ENCODE results near the gene RNU4-1. TPM values are rescaled to one million over a fixed set of nuclear protein-coding genes. Genes with fewer than 3 reads are reported as not detected.
"Not testable (repeated sequence)": the region's sequence is repeated elsewhere in the genome, so short reads cannot be mapped to it uniquely, and the experiment has no call there.

Gene RNU4-1
- total RNA-seq: under 0.01 TPM in 2 replicates

DNA sequence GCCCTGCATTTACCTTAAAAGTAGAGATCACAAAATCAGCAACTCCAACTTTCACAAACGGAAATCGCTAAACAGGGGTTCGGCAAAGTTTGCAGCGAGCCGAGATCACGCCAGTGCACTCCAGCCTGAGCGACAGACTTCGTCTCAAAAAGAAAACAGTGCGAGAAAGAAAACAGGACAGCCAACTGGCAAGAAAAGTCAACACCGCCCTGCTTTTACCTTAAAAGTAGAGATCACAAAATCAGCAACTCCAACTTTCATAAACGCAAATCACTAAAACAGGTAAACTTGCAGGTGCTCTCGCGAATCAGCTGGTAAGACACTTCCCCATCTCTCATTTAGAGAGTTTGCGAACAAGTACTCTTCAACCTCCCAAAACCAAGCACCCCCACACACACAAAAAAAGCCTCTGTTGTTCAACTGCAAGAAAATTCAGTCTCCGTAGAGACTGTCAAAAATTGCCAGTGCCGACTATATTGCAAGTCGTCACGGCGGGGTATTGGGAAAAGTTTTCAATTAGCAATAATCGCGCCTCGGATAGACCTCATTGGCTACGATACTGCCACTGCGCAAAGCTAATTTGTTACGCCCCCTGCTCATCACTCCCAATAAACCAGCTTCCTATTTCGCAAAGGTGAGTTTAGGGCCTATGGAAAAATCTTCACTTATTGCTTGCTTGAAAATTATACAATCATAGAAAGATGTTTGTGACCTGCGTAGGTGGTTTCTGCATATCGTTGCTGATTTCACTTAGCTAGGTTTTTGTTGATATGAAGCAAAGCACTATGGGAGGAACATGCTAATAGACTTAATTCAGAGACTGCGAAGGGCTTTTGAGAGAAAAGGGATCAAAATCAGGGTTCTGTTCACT lies at the start of gene RNU4-1:
Gene RNU4-1, minus strand, starts transcription at position 577 of the 871 bp plus-strand sequence.
- DNase-seq: peak; percentile 88

DNA sequence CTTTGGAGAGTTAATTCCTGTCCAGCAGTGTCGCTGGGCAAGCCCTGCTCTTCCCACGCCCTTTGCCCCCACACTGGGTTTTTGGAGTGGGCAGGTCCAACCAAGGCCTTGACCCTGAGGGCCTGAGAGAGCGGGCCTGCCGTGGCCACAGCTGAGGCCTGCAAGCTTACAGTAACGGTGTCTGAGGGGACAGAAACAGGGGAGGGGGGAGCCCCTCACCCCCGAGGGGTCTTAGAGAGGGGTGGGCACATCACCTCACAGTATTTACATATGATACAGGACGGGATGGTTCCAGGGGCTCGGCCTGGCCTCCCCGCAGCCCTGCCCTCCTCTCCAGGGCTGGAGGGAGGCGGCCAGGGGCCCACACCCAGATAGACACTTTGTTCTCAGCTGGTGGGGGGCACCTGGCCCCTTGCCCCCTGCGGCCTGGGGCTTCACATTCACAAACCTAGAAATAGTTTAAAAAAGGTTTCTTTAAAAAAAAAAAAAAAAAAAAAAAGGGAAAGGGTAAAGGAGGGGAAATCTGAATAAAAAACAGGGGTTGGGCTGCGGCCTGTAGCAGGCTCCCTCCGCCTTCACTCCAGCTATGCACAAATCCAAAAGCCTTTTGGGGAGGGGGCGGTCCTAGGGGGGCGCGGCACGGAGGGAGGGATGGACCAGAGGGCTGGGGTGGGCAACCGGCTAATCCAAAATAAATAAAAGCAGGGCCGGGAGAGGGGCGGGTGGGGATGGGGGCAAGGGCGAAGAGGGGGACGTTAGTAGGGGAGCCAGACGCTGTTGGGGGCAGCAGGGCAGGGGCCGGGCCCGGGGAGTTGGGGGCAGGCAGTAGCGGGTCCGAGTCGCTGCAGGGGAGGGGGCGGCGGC lies 49.4 kb upstream of the RNU4-1 start:
- DNase-seq: no peak

DNA sequence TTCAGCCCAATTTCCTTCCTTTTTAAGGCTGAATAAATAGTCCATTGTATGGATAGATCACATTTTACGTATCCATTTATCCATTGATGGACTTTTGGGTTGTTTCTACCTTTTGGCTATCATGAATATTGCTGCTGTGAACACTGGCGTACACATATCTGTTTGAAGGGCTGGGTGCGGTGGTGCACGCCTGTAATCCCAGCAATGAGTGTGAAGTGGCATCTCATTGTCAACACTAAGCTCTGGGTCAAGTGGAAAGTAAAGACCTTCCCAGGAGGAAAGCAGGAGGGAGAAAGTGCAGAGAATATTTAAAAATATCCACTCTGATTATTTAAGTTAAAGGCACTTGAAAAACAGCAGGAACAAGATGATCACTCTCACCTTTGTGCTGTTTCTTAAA lies 46.2 kb upstream of the RNU4-1 start:
- DNase-seq: no peak

DNA sequence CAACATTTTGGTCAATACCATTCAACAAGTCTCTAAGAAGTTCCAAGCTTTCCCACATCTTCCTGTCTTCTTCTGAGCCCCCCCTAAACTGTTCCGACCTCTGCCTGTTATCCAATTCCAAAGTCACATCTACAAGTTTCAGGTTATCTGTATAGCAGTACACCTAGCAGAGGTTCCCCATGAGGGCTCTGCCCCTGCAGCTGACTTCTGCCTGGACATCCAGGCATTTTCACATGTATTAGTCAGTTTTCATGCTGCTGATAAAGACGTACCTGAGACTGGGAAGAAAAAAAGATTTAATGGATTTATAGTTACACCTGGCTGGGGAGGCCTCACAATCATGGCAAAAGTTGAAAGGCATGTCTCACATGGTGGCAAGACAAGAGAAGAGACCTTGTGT lies 44.7 kb upstream of the RNU4-1 start:
- DNase-seq: no peak

DNA sequence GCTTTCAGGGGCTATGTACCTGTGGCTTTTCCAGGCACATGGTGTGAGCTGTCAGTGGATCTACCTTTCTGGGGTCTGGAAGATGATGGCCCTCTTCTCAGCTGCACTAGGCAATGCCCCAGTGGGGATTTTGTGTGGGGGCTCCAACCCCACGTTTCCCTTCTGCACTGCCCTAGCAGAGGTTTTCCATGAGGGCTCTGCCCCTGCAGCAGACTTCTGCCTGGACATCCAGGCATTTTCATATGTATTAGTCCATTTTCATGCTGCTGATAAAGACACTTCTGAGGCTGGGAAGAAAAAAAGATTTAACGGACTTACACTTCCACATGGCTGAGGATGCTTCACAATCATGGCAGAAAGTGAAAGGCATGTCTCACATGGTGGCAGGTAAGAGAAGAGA lies 43.4 kb upstream of the RNU4-1 start:
- not testable (repeated sequence) for DNase-seq

DNA sequence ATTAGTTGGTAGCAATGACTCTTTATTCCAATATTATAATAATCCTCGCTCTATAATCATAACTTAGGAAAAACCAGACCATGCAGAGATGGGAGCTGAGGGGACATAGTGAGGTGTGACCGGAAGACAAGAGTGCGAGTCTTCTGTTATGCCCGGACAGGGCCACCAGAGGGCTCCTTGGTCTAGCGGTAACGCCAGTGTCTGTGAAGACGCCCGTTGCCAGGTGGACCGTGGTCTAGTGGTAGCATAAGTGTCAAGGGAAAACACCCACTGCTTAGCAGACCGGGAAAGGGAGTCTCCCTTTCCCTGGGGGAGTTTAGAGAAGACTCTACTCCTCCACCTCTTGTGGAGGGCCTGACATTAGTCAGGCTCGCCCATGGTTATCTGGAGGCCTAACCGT lies 42.4 kb upstream of the RNU4-1 start:
- DNase-seq: peak; percentile 56

DNA sequence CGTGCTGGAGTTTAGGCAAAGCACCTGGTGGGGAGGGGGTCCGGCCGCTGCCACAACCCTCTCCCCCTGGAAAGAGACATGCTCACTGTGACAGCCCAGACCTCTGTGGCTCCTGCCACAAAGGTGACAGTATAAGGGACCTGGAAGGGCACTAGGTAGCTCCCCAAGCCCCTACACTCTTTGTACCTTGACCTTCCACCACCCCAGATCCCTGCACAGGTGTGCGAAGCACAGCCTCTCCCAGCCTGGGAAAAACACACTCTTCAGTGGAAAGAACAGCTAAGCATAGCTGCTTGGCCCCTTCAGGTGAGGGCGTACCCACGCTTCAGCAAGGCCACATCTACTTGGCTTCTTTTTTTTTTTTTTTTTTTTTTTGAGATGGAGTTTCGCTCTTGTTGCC lies 39.5 kb upstream of the RNU4-1 start:
- no peak for DNase-seq

DNA sequence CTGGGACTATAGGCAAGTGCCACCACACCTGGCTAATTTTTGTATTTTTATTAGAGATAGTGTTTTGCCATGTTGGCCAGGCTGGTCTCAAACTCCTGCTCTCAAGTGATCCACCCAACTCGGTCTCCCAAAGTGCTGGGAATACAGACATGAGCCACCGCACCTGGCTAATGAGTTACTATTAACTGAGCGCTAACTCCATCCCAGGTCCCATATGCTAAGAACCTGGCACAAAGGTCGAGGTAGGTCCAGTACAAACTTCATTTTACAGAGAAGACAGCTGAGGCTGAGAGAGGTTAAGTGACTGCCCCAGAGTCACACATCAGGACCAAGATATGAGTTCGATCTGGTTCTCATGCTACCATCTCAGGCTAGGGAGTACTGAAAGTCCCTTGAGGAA lies 39.0 kb upstream of the RNU4-1 start:
- DNase-seq: no peak

DNA sequence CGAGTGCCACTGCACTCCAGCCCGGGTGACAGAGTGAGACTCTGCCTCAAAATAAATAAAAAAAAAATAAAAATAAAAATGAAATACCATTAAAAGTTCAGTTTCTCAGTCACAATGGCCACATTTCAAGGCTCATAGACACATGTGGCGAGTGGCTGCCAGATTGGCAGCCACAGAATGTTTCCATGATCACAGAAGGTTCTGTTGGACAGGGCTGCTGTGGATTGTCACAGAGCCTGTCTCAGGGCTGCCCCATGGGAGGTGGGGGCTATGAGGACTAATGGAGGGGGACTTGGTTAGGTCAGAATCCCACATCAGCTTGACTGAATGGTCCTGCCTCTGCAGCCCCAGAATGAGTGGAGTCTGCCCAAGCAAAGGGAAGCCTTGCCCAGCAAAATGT lies 38.4 kb upstream of the RNU4-1 start:
- DNase-seq: no peak

DNA sequence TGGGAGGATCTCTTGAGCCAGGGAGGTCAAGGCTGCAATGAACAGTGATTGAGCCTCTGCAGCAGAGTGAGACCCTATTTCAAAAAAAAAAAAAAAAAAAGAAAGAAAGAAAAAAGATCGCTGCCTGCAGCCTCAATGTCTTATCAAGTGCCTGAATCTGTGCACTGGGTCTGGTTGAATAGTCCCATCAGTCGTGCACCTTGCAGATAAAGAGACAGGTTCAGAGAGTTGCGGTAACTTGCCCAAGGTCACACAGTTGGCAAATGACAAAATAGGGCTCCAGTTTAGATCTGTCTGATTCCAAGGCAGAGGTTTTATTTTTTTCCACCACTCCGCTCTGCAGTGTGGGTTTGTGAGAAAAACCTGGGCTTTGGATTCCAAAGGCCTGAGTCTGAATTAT lies 35.2 kb upstream of the RNU4-1 start:
- no peak for DNase-seq

DNA sequence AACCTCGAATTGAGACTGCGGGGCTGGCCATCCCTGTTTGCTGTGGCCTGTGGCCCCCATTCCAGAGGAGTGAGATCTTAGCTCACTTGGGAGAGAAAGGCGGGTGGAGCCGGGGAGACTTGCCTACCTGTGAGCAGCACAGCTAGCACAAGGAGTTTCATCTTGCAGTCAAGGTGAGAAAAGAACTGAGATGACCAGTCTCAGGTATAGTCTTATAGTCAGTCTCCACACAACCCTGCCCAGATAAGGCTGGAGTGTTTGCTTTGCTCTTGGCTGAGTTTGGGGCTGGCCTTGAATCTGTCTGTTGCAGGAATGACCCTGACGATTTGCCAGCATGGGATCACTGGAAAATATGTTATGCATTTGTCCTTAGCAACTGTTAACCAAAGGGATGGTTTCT lies 34.6 kb upstream of the RNU4-1 start, which contains the start of gene PLA2G1B:
Gene PLA2G1B, minus strand, starts transcription at position 187 of the 400 bp plus-strand sequence. Its CDS starts 26 bp downstream, at position 161.
- DNase-seq: no peak

DNA sequence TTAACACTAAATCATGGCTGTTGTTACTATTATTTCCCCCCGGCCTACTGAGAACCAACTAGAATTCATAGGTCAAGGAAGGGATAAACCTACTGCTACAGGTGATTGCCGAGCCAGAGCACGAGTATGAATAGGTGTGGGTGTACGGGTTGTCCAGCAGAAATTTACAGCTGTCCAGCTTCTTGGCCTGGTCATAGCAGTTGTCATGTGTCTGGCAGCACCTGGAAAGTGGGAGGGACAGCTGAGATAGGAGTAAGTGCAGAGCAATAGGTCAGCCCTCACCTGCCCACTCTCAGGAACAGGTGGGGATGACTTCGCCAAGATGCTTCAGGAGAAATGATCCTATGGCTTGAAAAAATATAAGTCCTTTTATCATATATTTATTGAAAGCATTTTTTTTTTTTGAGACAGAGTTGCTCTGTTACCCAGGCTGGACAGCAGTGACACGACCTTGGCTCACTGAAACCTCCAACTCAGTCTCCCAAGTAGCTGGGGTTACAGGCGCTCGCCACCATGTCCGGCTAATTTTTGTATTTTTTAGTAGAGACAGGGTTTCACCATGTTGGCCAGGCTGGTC lies 31.9 kb upstream of the RNU4-1 start:
- DNase-seq: no peak

DNA sequence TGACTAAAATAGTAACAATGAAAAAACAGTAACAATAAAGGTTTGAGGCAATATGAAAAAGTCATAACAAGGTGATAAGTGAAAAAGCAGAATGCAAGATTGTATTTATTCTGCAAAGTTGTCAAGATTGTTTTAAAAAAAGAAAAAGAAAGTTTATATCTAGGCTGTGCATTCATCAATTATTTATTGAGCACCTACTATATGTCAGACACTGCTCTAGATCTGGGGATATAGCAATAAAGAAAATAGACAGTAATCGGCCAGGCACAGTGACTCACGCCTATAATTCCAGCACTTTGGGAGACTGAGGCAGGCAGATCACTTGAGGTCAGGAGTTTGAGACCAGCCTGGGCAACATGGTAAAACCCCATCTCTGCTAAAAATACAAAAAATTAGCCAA lies 30.7 kb upstream of the RNU4-1 start:
- DNase-seq: no peak

DNA sequence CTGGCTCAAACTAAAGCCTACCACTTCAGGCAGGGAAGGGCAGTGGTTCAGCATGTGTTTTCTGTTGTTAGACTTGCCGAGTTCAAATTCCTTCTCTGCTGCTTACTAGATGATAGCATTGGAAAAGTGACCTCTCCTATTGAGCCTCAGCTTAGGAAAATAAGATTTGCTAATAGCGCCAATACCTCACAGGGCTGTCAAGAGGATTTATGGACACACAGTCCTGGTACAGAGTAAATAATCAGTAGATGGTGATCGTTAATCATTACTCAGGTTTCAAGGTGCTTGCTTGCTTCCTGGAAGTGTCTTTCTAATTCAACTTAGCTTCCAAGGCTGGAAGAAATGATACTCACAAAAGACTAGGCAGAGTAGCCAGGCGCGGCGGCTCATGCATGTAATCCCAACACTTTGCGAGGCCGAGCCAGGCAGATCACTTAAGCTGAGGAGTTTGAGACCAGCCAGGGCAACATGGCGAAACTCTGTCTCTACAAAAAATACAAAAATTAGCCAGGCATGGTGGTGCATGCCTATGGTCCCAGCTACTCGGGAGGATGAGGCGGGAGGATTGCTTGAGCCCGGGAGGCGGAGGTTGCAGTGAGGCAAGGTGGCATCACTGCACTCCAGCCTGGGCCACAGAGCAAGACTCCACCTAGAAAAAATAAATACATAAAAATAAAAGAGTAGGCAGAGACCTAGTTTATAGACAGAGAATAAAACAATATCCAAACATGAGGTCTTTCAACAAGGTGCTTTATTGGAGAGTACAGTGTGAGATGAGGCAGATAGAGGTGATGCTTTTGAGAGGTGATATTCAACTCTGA lies 28.6 kb upstream of the RNU4-1 start:
- DNase-seq: no peak

DNA sequence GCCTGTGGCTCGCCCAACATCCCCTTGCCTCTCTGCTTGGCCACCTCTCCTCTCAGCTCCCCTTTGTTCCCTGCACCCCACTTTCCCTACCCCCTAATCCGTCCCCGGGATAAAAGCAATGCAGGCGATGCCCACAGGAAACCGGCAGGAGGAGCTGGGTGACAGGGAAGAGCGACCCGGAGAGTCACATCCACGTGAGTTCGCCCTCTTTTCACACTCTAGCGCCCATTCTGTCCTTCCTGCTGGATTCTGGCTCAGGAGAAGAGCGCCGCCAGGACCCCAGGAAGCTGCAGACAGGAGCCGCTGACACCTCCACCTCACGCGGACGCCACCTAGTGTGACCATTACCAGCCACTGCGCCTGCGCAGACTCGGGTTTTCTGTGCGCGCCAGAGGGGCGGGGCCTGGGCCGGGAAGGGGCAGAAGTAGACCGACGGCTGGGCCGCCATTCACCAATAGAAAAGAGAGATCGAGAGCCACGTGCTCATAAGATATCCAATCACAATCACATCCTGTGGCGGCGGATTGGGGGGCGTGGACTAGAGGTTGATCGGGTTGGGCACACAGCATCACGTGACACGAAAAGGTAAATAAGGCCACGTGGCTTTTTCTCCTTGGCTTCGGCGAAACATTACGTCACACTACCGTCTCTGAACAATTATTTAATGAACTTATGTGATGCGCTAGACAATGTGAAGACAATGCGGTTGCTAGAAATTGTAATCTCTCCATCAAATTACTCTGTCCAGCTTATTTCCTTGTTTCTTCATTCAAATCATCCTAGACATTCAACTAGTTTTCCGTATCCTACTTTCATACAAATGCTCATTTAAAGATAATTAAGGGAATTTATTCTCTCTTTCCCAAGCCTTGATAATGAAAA lies 24.4 kb upstream of the RNU4-1 start:
- DNase-seq: peak; percentile 99

DNA sequence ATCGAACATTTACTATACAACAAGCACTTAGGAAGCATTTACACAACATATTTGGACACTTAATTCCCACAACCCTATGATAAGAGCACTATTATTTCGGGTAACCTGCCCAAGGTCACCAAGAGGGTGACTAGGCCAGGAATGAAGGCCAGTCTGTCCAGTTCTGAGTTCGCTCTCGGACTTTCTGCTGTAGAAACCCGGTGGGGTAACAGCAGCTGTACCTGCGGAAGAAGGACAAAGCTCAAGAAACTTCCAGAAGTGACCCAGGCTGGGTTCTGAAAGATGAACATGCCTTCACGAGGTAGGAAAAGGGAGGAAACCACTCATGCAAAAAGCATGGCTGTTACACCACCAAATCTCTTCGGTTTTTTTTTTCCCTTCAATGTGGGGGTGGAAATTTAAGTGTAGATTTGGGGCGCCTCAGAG lies 23.8 kb upstream of the RNU4-1 start:
- DNase-seq: no peak

DNA sequence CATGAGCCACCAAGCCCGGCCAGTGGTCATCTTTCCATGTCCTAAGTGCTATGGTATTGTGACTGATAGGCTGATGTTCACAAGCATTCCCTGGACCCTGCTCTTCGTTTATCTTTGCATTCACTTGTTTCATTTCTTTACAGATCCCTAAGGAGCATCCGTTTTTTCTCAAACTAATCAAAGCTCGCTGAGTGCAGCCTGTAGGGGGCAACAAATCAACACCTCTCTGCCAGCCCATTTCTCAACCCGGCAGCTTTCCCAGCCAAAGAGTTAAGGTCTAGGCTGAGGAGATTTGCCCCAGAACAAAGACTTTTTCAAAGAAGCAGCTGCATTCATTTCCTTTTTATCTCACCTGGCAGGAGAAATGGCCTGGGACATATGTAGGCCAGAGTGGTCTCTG lies 21.2 kb upstream of the RNU4-1 start:
- DNase-seq: peak; percentile 34

DNA sequence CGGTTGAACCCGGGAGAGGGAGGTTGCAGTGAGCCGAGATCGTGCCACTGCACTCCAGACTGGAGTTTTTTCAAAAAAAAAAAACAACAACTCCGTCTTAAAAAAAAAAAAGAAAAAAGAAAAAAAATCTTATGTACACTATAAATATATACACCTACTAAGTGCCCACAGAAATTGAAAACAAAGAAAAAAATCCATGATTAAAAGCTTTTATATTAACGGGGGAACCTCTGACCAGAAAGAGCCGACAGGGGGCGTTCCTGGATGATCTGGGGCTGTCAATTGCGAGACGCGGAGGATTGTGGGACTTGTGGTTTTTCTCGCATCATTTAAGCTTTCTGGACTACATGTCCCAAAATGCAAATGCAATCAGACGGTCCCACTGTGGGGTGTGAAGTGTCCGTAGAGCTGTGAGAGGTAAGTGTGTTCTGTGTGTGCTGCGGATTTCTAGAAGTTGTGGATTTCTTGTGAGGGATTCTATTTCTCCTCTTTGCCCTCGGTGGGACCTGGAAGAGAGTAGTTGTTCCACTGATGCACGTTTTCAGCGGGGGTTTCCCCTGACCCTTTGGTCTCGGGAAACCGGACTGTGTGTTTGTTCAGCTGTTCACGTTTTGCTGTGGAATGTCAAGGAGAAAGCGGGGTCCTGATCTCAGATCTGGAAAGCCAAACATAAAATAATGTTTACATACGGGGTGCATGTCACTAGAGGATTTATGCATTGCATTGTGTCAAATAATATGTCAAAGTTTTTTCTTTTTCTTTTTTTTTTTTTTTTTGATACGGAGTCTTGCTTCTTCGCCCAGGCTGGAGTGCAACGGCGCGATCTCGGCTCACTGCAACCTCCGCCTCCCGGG lies 9.2 kb upstream of the RNU4-1 start, which contains the start of gene SIRT4:
Gene SIRT4, plus strand, starts transcription at position 360 of the 854 bp plus-strand sequence. CDS start 1,241 bp downstream, outside the sequence.
- DNase-seq: peak; percentile 96

DNA sequence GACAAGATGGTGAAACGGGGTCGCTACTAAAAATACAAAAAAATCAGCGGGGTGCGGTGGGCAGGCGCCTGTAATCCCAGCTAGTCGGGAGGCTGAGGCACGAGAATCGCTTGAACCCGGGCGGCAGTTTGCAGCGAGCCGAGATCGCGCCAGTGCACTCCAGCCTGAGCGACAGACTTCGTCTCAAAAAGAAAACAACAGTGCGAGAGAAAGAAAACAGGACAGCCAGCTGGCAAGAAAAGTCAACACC lies 701 bp downstream of the RNU4-1 start:
- no peak for DNase-seq

DNA sequence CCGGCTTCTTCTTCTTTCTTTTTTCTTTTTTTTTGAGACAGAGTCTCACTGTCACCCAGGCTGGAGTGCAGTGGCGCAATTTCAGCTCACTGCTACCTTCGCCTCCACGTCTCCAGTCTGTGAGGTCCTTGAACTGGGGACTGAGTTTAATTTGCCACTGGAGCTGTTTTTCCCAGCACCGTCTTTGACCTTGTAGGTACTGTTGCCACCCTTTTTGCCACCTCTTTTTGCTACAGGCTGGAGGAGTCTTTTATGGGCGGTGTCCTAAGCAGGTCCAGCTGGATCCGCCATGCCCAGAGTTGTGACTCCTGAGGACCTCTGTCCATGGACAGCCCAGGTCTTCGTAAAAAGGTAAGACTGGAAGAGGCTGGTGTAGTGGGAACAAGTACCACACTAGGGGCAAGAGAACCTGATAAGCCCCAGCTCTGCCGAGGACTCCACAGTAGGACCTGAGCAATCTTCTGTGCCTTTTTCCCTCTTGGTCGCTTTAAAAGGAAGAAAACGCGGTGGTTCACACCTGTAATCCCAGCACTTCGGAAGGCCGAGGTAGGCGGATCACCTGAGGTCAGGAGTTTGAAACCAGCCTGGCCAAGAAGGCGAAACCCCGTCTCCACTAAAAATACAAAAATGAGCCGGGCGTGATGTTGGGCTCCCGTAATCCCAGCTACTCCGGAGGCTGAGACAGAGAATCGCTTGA lies 2.3 kb downstream of the RNU4-1 start:
- DNase-seq: peak; percentile 20
